NCI-H1436 treated with DMSO at 0.1 percent for 48 hours (cell line): ENCODE results near the gene ARG1.
"Not testable (repeated sequence)": the region's sequence is repeated elsewhere in the genome, so short reads cannot be mapped to it uniquely, and the experiment has no call there.

ENCODE experiments used
- DNase-seq: peaks from one replicate; lab custom pipeline; 2025; lab: John Stamatoyannopoulos, UW

The ARG1 gene

DNA sequence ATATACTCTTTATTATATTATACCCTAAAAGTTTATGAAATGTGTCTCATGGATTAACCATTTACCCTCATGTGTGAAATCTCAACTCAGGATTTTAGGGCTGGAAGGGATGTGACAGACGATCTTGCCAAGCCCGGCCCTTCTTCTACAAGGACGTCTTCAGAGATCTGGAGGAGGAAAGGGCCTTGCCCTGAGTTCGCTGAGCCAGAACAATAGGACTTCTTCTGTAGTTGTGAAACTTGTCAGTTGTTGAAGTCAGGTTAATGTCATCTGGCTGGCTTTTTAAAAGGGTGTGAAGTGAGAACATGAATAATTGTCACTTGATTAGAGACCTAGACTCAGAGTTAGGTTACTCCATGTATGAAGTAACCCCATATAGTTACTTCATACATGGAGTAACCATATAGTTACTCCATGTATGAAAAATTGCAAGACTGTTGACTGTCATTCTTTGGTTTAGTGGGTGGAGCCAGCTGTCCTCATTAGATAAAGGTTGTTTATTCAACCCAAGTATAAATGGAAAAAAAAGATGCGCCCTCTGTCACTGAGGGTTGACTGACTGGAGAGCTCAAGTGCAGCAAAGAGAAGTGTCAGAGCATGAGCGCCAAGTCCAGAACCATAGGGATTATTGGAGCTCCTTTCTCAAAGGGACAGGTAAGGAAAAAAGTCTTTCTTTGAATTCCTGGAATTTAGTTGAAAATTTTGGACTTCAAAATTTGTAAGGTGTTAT, at the start of gene ARG1:
Gene ARG1, plus strand, starts transcription at position 541 of the 730 bp plus-strand sequence. Its CDS starts 57 bp downstream, at position 598.
- DNase-seq = no peak

DNA sequence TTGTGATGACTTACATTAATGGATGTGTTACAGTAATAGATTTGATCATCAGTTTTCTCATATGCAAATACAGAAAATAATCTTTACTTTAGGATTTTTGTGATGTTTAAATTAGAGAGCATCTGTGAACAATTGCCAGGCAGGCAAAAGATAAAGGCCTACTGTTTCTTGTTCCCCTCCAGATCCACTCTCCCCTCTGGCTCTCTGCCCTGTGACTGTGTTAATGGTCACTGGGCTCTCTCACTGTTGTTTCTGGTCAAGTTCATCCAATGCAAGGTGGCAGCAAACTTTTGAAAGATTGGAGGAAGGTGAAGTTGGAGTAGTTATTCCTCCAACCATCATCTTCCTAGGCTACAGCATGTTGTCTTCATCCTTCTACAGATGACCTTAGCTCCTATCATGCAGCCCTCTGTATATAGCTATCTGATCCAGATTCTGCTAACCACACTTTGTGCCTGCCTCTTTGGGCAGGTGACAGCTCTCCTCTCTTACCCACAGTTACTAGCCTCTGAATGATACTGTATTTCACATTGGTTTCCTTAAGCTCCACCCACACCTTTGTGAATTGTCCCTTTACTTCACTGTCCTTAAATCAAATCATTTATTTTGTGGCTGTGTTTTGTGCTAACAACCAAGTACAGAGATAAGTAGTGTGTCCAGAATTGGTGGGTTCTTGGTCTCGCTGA, 48.9 kb upstream of the ARG1 start:
- no peak for DNase-seq

DNA sequence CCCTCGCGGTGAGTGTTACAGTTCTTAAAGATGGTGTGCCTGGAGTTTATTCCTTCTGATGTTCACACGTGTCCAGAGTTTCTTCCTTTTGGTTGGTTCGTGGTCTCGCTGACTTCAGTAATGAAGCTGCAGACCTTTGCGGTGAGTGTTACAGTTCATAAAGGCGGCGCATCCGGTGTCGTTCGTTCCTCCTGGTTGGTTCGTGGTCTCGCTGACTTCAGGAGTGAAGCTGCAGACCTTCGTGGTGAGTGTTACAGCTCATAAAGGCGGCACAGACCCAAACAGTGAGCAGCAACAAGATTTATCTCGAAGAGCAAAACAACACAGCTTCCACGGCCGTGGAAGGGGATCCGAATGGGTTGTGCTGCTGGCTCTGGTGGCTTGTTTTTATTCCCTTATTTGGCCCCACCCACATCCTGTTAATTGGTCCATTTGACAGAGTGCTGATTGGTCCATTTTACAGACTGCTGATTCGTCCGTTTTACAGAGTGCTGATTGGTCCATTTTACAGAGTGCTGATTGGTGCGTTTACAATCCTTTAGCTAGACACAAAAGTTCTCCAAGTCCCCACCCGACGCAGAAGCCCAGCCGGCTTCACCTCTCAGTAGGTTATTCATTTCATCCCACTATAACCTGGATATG, 48.2 kb upstream of the ARG1 start:
- DNase-seq = no peak

DNA sequence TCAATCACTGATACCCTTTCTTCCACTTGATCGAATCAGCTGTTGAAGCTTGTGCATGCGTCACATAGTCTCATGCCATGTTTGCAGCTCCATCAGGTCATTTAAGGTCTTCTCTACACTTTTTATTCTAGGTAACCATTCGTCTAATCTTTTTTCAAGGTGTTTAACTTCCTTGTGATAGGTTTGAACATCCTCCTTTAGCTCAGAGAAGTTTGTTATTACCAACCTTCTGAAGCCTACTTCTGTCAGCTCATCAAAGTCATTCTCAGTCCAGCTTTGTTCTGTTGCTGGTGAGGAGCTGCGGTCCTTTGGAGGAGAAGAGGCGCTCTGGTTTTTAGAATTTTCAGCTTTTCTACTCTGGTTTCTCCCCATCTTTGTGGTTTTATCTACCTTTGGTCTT, 42.1 kb upstream of the ARG1 start:
- DNase-seq = not testable (repeated sequence)

DNA sequence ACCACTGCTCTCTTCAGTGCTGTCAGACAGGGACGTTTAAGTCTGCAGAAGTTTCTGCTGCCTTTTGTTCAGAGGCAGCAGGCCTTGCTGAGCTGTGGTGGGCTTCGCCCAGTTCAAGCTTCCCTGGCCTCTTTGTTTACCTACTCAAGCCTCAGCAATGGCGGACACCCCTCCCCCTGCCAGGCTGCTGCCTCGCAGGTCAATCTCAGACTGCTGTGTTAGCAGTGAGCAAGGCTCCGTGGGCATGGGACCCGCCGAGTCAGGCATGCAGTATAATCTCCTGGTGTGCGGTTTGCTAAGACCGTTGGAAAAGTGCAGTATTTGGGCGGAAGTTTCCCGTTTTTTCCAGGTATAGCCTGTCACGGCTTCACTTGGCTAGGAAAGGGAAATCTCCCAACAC, 41.3 kb upstream of the ARG1 start:
- DNase-seq = not testable (repeated sequence)

DNA sequence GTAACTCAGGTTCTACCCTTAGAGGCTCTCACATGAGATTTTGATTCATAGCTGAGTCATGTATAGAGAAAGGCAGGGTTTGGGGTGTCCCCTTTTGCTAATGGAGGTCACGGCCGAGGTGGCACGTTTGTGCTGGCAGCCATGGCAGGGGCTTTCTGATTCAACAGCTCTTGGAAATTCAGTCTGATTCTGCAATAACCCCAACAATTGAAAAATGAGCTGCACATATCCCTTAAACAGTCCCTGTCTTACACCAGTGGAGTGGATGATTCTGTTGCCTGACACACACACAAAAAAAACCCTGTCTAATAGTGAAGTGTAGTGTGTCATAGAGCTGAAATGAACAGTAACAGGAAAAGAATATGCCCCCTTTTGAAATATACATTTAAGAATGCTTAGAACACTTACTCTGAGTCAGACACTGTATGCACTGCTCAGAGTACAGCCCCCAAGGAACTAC, 40.4 kb upstream of the ARG1 start:
- DNase-seq = no peak

DNA sequence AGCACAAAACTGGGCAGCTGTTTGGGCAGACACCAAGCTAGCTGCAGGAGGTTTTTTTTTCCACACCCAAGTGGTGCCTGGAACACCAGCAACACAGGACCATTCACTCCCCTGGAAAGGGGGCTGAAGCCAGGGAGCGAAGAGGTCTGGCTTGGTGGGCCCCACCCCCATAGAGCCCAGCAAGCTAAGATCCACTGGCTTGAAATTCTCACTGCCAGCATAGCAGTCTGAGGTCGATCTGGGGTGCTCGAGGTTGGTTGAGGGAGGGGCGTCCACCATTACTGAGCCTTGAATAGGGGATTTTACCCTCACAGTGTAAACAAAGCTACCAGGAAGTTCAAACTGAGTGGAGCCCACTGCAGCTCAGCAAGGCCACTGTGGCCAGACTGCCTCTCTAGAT, 34.4 kb upstream of the ARG1 start:
- not testable (repeated sequence) for DNase-seq

DNA sequence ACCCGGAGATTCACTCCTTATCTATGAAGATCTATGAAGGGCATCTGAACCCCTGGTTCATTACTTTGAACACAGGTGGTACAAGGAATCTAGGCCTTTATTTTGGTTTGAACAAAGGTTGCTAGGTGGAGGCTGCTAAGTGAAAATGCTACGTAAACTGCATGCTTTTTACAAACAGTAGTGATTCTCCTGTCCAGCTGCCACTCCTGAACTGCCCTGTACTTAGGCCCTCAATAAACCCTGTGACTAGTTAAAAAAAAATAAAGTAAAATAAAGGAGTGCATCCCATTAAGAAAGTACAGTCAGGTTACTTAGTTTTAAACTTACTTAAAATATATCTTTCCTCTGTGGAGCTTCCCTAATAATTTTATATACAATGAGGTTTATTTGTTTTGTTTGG, 27.7 kb upstream of the ARG1 start:
- no peak for DNase-seq

DNA sequence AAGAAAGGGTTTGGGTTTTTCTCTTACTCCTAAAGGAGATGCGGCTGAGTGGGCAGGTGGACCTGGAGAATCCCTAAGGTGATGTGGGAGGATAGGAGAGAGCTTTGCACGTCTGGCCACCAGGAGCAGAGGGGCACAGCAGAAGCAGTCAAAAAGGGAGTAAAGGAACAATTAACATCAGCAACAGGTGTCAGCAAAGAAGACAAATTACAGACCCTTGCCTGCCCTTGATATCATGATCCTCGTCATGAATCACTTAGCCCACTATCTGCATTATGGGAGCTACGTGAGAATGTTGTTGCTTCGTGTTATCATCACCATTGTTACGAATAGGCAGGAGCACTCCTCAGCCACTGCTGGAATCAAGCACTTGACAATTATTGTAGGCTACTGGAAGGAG, 25.5 kb upstream of the ARG1 start:
- DNase-seq = no peak

DNA sequence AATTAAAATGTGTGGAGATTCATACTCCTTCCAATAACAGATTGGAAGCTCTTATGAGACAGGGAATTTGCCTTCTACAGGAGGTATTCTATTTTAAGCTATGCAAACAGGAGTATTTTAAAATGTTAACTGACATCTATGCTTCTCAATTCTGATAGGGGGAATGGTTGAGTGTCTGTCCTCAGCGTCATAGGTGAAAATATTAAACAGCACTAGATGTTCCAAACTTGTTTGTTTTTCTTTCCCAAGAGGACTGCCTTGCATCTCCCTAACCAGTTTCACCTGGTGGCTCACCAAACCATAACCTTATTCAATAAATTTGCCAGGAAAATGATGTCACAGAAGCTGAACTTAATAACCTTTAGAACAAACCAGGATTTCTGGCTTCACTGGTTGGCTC, 24.6 kb upstream of the ARG1 start:
- DNase-seq = no peak

DNA sequence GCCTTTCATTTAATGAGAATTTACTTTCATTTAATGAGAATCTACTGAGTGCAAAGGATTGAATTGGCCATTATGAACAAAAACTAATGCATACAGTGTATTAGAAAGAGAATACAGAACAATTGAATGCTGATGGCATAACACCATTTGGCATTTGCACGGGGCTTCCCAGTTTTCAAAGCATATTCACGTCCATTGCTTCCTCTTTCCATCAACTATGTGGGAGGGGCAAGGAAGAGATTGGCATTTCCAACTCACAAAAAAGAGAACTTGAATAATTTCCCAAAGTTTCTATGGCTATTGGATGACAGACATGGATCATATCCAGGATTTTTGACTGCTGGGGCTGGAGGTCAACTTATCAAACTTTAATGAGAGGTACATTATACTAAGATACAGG, 23.2 kb upstream of the ARG1 start:
- DNase-seq = no peak

DNA sequence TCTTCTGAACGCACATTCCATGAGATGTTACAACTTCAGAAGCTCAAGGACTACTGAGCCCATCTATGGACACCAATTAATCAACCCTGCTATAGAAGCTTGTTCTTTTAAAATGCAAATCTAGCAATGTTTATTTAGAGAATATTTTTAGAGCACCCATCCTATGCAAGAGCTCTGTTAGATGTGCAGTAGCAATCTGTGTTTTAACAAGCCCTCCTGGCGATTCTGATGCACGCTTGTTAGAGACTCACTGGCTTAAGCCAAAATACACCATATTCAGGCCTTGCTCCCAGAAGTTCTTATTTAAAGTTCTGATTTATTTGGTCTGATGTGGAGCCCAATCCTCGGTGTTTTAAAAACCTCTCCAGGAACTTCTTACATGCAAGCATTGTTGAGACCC, 21.1 kb upstream of the ARG1 start:
- no peak for DNase-seq

DNA sequence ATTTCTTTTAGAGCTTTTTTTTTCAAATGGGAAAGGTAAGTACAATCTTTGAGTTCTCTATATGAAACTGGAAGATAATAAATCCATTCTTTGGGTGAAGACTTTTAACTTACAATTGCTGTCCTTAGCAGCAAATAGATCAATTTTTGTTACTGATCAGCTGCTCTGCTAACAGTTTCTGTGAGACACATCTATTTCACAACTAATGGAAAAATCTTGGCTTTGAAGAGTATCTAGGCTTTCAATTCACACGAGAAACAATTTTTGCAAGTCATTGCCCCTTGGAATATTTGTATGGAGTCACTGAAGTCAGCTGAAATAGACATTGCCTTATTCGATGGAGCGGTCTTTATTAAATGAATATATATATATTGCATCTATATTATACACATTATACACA, 20.5 kb upstream of the ARG1 start:
- no peak for DNase-seq

DNA sequence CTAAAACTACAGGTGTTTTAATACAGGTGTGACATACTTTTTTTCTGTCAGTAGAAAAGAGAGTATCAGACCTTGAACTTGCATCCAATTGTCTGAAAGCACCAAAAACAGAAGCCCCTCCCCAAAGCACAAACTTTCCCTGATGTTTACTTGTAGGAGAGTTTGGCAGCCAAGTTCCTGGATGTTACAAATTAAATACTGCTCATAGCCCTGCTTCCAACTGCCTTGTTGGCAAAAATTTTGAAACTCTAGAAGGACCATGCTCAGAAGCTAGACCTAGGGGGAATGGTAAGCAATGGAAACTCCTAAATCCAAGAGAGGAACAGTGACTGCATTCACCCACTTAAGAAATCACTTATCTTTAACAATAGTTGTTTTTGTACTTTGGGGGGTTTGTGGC, 17.0 kb upstream of the ARG1 start:
- no peak for DNase-seq

DNA sequence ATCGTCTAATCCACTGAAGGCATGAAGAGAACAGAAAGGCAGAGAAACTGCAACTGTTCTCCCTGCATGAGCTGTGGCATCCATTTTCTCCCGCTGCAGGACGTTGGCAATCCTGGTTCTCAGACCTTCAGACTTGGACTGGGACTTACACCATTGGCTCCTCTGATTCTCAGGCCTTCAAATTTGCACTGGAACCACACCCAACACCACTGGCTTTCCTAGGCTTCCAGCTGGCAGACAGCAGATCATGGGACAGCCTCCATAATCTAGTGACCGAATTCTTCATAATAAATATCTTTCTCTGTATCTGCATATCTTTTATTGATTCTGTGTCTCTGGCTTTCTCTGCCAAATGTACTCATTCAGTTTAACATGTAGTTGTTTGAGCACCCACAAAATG, 14.1 kb upstream of the ARG1 start:
- DNase-seq = no peak

DNA sequence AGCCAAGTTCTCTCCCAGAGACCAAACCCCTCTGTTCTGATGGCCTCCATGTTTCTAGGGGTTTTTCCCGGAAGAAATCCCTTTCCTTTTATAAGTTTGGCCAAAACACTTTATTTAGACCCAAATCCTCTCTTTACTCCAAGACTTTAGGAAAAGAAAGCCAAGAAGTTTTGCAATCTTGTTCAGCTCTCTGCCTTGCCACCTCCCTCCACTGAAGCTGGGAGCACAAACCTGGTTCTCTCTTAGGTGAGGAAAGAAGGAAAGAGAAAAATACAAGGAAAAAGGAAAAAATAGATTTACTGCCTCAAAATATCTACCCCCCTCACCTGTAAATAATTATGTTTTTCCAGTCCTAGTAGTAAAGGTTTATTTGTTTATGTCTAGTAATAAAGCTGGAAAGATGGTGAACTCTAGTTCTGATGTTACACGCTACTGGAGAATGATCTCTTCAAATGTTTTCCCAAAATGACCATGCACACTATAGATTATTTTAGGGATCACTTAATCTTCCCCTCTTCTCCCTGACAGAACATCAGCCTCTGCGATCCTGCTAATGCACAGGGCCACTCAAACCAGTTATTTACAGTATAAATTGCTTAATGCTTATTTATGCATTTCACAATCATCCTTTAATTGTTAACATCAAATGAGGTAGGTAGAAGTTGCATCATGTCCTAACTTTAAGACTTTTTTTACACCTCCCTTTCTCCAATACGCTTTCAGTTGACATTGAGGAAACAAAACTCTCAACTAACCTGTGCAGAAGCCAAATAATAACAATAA, 10.9 kb upstream of the ARG1 start:
- DNase-seq = no peak

DNA sequence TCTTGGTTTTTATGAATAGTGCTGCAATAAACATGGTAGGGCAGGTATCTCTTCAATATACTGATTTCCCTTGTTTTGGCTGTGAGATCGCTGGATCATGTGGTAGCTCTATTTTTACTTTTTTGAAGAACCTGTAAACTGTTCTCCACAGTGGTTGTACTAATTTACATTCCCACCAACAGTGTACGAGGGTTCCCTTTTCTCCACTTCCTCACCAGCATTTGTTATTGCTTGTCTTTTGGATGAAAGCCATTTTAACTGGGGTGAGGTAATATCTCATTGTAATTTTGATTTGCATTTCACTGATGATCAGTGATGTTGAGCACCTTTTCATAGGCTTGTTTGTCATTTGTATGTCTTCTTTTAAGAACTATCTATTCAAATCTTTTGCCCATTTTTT, 8.0 kb upstream of the ARG1 start:
- no peak for DNase-seq

DNA sequence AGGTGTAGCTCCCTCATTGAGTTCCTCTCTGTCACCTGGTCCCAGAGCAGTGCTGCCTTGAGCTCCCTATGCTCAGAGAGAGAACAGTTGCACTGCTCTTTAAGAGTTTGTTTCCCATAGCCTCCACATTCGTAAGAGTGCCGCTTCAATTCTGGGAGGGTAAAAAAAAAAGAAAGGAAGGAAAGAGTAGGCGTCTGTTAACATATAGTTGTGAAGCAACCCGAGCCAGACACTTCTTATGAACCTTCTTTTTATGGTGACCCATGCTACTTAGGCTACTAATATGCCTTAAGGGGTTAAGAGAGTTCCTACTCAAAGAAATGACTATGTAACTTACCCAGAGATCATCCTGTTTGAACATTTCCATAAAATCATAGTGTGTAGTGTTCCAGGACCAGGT, 4.3 kb upstream of the ARG1 start:
- no peak for DNase-seq

DNA sequence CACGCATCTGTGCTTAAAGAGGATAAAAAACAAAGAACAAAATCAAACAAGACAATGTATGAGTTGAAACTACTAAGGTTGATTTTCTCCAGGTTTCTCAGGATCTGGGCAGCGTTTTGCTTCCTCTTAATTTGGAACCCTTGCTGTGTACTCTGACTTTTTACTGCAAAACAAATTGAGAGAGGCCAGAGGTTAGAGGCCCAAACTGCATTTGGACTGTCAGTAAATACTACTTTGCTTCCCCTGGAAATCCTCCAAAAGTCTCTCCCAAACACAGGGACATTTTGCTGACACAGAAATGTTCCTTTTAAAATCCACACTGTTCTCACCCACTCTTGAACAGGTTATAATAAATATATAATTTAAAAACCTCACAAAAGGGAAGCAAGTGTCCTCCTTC, 1.1 kb downstream of the ARG1 start:
- DNase-seq = no peak

DNA sequence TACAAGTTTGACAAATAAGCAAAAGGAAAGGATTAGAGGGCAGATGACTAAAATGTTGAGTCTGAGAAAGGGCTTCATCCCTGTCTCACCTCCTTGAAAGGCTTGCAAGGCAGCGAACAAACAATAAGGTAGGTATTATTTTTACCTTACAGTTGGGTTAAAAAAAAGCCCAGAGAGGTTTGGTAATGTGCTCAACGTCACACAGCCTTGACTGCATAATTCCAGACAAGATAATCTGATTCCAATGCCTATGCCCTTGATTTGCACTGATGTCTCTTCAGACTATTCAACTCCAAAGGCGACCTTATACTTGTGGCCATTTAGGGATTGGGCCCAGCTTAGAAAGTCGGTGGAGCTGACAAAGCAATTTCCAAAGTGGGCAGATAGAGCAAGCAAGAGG, 1.7 kb downstream of the ARG1 start:
- DNase-seq = no peak

DNA sequence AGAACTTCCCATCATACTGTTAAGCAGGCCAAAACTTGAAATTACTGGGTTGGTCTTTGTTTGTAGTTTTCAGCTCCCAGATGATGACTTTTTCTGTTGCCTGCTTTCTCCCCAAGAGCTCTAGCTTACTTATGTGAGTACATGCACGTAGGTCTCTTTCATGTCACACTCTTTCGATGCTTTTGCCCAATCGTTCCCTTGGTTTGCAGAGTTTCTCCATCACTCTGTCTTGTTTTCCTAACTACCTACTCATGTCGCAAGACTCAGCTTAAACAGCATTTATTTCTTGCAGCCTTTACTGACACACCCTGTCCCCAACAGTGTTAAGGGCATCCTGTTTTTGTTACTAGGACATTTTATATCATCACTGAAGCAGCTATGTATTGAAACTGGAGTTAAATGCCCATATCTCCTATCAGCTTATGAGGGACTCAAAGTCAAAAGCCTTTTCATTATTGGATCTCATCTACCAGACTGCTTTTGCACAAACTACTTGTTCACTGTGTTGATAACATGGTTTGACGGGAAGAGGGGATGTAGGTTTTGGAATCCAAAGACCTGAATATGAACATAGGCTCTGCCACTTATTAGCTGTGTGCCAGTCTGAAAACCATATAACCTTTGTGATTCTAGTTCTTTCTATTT, 2.9 kb downstream of the ARG1 start:
- no peak for DNase-seq

DNA sequence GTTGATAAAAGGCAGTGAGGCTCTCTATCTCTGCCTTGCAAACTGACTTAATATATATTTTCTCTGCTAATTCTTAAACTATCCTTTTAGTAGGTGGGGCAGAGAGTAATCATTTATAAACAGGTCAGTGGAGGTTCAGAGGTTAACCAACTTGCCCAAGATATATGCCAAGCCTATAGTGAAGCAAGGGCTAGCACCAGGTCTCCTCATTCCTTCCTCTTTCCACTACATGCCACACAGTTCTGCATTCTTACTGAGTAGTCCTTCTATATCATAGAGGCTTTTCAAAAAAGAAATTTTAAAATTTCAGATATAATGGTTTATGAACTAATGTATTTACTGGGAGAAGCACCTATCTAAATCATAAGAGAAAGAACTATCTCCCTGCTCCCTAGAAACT, 8.5 kb downstream of the ARG1 start:
- DNase-seq = no peak
